HG02678 (cell line): Measurements from ENCODE around the gene EXOC3.
A peak's percentile ranks its signal among the peaks of the same experiment; 100 is the strongest.
"Not testable (repeated sequence)": the region's sequence is repeated elsewhere in the genome, so short reads cannot be mapped to it uniquely, and the experiment has no call there.

Experiments used
- ATAC-seq: cut with Tn5 transposase; IDR thresholded peaks from one replicate; pipeline ENCODE4 v1.9.1; 2021; ENCODE audit warnings: mild to moderate bottlenecking, moderate library complexity; ENCODE audit not compliant: unreplicated experiment

EXOC3 gene

GRCh38 chr5:442335-443238 is at the start of gene EXOC3:
TSS of gene EXOC3 (plus strand) at chr5:443176. CDS start at chr5:446206, 3,030 bp downstream.
- peak; percentile 90 for ATAC-seq

- no peak for ATAC-seq
These were observed 49.1 kb upstream of the EXOC3 start for GRCh38 chr5:393846-394275.

- no peak for ATAC-seq
These were observed 48.3 kb upstream of the EXOC3 start for GRCh38 chr5:394671-395155.

DNA sequence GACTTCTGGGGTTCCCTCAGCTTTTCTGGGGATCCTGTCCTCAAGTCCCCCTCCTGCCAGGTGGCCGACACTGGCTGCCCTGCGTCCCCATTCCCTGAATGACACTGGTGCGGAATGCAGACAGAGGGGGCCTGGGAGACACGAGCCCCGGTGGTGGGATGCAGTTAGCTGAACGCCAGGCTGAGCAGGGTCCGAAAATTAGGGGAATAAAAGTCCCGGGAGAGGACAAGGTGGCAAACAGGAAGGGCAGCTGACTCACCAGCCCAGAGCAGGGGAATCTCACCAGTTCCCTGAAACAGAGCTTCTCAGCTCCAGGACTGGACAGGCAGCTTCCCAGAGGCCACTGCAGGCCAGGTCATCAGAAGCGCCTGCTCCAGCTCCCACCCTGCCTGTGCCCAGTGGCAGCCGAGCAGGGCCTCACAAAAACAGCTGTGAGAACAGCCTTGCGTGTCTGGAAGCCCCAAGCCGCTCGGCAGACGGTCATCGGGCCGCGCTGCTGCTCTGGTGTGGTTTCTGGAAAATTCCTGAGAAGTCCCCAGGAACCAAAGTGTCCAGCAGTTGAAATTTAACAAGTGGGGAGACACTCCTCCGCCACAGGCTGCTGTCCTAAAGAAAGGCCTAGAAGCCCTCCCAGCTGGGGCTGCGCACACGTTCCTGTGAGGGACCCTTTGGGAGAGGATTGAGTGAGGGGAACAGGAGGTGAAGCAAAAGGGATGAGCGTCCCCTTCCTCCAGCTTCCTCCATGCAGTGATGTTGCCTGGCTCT is 47.6 kb upstream of the EXOC3 start:
- ATAC-seq, result no peak

GRCh38 chr5:395921-396530 is 47.0 kb upstream of the EXOC3 start:
- no peak for ATAC-seq

- no peak for ATAC-seq
These were observed 46.4 kb upstream of the EXOC3 start for GRCh38 chr5:396531-396961.

DNA sequence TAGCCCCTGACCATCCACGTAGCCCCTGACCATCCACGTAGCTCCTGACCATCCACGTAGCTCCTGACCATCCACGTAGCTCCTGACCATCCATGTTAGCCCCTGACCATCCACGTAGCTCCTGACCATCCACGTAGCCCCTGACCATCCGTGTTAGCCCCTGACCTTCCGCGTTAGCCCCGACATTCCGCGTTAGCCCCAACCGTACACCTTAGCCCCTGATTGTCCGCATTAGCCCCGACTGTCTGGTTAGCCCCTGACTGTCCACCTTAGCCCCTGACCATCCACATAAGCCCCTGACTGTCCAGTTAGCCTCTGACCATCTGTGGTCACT is 44.9 kb upstream of the EXOC3 start:
- ATAC-seq, result not testable (repeated sequence)

DNA sequence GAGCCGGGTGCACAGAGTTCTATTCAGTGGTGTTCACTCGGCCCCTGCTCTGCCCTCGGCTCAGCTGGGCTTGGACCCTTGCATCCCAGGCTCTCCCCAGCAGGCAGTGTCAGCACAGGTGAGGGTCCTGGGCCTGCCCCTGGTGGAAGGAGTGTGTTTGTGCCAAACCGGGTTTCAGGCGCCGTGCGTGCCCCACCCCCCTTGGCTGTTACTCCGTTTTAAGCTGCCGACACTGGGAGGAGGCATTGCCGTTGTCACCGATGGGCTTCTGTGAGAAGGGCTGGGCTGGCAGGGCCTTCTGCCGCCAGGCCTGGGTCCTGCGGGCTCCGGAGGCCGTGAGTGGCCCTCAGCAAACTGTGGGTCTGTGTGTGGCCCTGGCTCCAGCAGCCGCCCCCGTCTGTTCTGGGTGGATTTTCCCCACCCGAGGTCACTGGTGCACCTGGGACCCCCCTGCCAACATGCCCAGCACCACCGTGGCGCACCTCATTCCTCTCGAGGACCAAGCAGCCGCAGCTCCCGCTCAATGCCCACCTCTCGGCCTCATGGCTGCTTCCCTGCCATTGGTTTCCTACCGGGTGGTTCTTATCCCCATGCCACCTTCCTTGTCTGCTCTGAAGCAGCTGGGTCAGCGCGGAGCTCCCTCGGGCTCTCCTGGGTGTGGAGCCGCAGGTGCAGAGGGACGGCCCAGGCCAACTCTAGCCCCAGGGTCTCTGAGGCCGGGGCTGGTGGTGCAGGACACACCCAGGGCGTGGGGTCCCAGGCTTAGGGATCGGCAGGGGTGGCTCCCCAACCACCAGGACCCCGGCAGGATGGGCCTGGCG is 44.3 kb upstream of the EXOC3 start:
- ATAC-seq, result no peak

- peak; percentile 72 for ATAC-seq
These were observed 43.4 kb upstream of the EXOC3 start for GRCh38 chr5:399296-400281.

DNA sequence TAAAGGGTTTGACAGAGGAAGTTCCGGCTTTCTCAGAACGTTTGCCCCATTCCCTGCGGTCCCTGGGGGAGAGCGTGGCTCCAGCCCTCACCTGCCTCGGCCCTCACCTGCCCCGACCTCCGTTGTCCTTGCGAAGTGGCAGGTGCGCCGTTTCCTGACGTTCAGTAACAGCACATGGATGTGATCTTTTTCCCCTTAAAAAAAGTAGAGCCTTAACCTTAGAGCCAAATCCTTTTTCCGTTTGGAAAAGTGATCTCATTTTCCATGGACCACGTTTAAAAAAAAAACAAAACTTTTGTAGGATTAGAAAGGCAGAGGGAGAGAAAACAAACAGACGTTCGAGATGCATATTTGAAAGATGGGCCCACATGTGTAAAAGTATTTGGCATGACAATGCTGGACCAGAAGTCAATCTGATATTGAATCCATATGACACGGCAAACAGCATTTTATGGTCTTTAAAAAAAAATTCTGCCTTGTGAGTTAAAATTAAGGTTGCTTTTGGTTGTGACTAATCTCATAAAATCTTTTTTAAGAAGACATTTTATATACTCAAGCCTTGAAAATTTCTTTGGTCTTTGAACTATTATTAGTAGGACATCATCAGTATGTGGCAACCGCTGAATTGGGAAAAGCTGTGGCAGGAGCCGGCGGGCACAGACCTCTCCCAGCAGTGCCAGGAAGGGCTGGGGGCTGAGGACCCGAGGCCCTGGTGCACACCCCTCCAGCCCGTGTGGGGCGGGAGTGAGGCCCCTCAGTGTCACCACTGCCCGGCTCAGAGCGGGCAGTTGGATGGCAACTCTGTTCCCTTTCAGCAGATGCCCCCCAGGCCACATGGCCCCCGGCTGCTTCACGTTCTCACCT is 42.5 kb upstream of the EXOC3 start:
- ATAC-seq, result peak; percentile 5

DNA sequence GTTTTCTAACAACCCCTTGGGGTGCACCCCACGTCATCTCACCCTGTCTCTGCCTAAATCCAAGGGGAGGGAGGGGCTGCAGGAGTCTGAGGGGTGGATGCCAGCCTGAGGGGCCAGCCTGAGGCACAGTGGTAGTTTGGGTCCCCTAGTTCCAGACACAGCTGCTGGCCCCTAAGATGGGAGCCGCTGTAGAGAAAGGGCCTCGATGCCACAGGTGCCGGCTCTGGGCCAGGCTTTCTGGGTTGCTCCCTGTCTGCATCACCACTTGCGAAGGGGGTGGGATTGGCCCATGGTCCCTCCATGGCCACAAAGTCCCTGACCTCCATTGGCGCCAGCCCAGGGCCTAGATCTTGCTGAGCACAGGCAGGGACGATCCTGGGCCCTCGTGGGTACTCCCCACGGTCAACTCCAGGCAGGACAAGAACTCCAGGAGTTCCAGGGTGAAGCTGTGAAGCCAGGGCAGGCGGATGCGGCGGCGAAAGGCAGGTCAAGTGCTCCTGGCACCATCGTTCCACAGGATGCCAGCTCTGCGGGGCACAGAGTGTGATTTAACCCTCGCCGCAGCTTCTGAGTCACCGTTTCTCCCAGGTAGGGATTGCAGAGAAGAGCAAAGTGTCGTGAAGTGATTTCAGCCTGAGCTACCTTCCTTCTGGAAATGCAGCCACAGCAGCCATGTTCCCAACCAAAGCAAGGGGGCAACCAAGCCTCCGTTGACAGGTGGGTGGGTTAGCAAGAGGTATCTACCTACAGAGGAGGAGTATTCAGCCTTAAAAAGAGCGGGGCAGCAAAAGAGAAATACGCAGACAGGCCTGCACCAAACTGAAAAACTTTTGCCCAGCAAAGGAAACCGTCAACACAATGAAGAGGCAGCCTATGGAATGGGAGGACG is 41.6 kb upstream of the EXOC3 start:
- ATAC-seq, result no peak

- ATAC-seq, result not testable (repeated sequence)
These were observed 40.8 kb upstream of the EXOC3 start for GRCh38 chr5:402219-402614.

GRCh38 chr5:402615-403359 is 40.2 kb upstream of the EXOC3 start:
- peak; percentile 64 for ATAC-seq

- ATAC-seq, result no peak
These were observed 39.0 kb upstream of the EXOC3 start for GRCh38 chr5:403995-404394.

- ATAC-seq, result no peak
These were observed 38.2 kb upstream of the EXOC3 start for GRCh38 chr5:404666-405241.

GRCh38 chr5:405421-405820 is 37.6 kb upstream of the EXOC3 start:
- ATAC-seq, result no peak
